Aorta (tissue), 5 donors: Measurements from ENCODE around the gene MLLT6. TPM values are rescaled to one million over a fixed set of nuclear protein-coding genes. Genes with fewer than 3 reads are reported as not detected.

Source experiments
- ATAC-seq: fragments of 200-7000 bp; cut with Tn5 transposase; one replicate; pipeline ENCODE4 v1.9.1; 2022; ENCODE audit warnings: moderate library complexity; ENCODE audit not compliant: low FRiP score
- DNase-seq, 2 donors: peaks; one replicate each; pipeline ENCODE4 v3.0.0-alpha.2; 2020
- H3K27ac ChIP-seq, 2 donors: one replicate each; pipeline ENCODE4 v1.5.1; 2013; ENCODE audit warnings: low read length in 2 of 2, mild to moderate bottlenecking in 2 of 2, moderate library complexity in 2 of 2, control low read depth in 1 of 2, inconsistent platforms in 1 of 2, low read depth in 1 of 2
- H3K27me3 ChIP-seq, 2 donors: one replicate each; pipeline ENCODE4 v1.6.1; 2013; ENCODE audit warnings: control low read depth in 1 of 2, low read length in 1 of 2, mild to moderate bottlenecking in 1 of 2, moderate library complexity in 1 of 2; ENCODE audit not compliant: insufficient read depth in 2 of 2, control insufficient read depth in 1 of 2
- H3K36me3 ChIP-seq, 2 donors: one replicate each; pipeline ENCODE4 v1.6.1; 2013; ENCODE audit warnings: control low read depth in 1 of 2, low read length in 1 of 2, mild to moderate bottlenecking in 1 of 2; ENCODE audit not compliant: insufficient read depth in 2 of 2, control insufficient read depth in 1 of 2
- H3K4me1 ChIP-seq, 2 donors: one replicate each; pipeline ENCODE4 v1.6.1; 2013; ENCODE audit warnings: low read length in 2 of 2, control low read depth in 1 of 2, mild to moderate bottlenecking in 1 of 2, moderate library complexity in 1 of 2; ENCODE audit not compliant: insufficient read depth in 2 of 2, control insufficient read depth in 1 of 2
- H3K4me3 ChIP-seq, 2 donors: one replicate each; pipeline ENCODE4 v1.5.1; 2013; ENCODE audit warnings: low read length in 2 of 2, control low read depth in 1 of 2, mild to moderate bottlenecking in 1 of 2
- H3K9me3 ChIP-seq: one replicate; pipeline ENCODE4 v1.6.1; 2013; ENCODE audit warnings: mild to moderate bottlenecking, low read length; ENCODE audit not compliant: control insufficient read depth
- WGBS, 2 donors: extraction: QIAGEN DNeasy Blood & Tissue Kit; methylation state at CpG; one replicate each; pipeline ENCODE4 v1.1.7; 2013; 5-methylcytosine and 5-hydroxymethylcytosine counted together
- intact Hi-C, 2 donors: fragments of 100-400 bp; cut with DNase I; formaldehyde crosslinking; loops; one replicate each; pipeline versions ENCODE4 v1.14.2 to v1.15.0; 2022
- polyA plus RNA-seq, 2 donors: library from polyadenylated mRNA; stranded (reverse); fragments of 200-250 nt; gene quantifications; one replicate each; pipeline ENCODE4 v1.2.3, GENCODE V29; 2013
- total RNA-seq, 2 donors: library from RNA; stranded (reverse); fragmentation: NEBNext Ultra II Directional; extraction: Animal tissue kit (Norgen Biotek cat#: 25700); gene quantifications; one replicate each; pipeline ENCODE4 v1.2.1, GENCODE V29; 2021
- donor health status: healthy with polysubstance abuse.
- donor health status: Bipolar disorder and iron deficiency.
- donor health status: DM: no; HTN: no; CAD: no.
- donor health status: DM: no; HTN: no; CAD: no.
- donor health status: DM: yes; HTN: yes; CAD: no.

Gene MLLT6
- total and polyA plus RNA-seq, 4 donors: 28.7 to 195 (median 97.1) TPM

DNA sequence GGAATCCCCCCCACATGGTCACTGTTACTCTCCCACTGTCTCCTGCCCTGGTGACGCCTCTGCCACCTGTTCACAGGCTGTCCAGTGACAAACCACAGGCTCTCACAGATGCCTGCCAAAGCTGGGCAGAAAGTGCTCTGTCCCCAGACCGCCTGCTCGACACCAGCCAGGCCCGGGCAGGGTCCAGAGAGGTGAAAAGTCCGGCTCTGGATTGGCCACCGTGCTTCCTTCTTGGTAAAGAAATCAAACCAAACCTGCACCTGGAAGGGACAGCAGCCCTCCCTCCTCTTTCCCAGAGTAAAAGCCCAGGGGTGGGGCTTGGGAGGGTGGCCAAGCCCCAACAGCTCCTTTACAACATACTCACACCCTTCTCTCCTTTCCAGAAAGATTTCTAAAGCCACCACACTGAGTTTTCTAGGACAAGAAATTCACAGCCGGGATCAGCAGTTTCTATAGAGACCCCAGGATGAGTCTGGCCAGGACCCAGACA lies 36.9 kb downstream of the MLLT6 start:
- H3K27ac ChIP-seq: peak overlapping the region; percentile 19 to 75
- intact Hi-C loops: no loop called here
- peaks cover 0 to 6% of the 10 kb centered on the region in 2 donors for H3K36me3 ChIP-seq
- no peaks in the 10 kb centered on the region for H3K27me3 ChIP-seq
- H3K9me3 ChIP-seq: no peaks in the 10 kb centered on the region
- WGBS, 2 donors: 7 to 8% methylated on average over 7 of the region's 7 CpGs
- peaks cover 0 to 2% of the 10 kb centered on the region in 2 donors for H3K4me1 ChIP-seq
- DNase-seq: peak in 1 of 2 donors; percentile 60
- peak; percentile 34 for ATAC-seq
- no peak overlapping the region for H3K4me3 ChIP-seq

- H3K4me3 ChIP-seq: no peak overlapping the region
These were observed 37.6 kb downstream of the MLLT6 start for GRCh38 chr17:38742411-38743308.

DNA sequence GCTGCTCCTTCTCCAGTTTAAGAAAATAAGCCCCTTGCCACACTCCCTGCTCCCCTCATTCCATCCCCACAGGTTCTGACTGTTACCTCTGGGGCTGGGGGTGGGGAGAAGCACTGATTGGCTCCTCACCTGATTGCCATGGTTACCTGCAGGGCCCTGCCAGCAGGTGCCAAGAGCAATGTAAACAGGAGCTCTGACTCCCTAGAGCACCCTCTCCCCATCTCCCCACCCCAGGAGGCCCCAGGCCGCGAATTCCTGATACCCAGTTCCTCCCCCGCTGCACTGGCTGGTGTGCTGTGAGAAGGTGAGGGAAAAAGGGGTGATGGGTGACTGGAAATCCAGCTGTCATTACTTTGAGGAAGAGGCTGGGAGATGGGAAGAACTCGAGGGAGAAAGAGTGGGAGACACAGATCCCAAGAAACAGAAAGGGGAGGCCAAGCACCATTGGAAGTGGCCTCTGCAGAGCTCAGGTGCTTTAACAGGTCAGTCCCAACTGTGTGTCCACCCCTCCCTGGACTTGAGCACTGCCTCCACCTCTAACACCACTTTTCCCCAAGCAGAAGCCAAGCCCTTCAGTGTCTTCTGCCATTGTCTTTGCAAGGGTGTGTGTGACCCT lies 38.6 kb downstream of the MLLT6 start:
- no peak for DNase-seq
- 71 to 73% methylated on average over 4 of the region's 4 CpGs for WGBS, 2 donors
- Histone ChIP-seq H3K27me3 (no peaks in the 10 kb centered on the region), H3K4me3 (no peak overlapping the region), H3K36me3 (peaks cover 0 to 2% of the 10 kb centered on the region in 2 donors), H3K27ac (no peak overlapping the region), H3K9me3 (no peaks in the 10 kb centered on the region), H3K4me1 (peaks cover 0 to 2% of the 10 kb centered on the region in 2 donors)
- intact Hi-C loops: no loop called here
- no peak for ATAC-seq

More at GRCh38 chr17:38742411-38743308, 37.6 kb downstream of the MLLT6 start:
- peaks cover 0 to 2% of the 10 kb centered on the region in 2 donors for H3K4me1 ChIP-seq
- WGBS, 2 donors: 34 to 35% methylated on average over 22 of the region's 22 CpGs
- DNase-seq: peak in 1 of 2 donors; percentile 46
- no peaks in the 10 kb centered on the region for H3K27me3 ChIP-seq
- H3K27ac ChIP-seq: peak overlapping the region in 1 of 2 donors; percentile 75
- intact Hi-C loops: no loop called here
- peaks cover 0 to 6% of the 10 kb centered on the region in 2 donors for H3K36me3 ChIP-seq
- peak; percentile 67 for ATAC-seq
- H3K9me3 ChIP-seq: no peaks in the 10 kb centered on the region

DNA sequence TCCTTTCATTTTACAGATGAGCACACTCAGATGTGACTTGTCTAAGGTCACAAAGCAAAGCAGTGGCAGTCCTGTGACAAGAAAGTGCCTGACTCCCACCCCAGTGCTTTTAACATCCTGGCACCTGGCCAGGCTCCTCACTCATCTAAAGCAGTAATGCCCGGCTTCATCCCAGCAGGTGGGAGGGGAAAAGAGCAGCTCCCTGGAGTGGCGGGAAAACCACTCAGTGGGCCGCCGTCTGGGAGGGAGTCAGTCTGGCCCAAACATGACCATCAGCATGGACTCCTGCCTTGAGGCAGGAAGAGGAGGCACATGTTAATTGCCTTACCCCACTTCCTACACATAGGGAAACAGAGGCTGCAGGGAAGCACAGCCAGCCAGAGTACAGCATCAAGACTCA lies 40.5 kb downstream of the MLLT6 start:
- 16 to 36% methylated on average over 4 of the region's 4 CpGs for WGBS, 2 donors
- intact Hi-C loops: no loop called here
- ATAC-seq (no peak), DNase-seq (peak; percentile 52 to 83)
- peaks cover 0 to 2% of the 10 kb centered on the region in 2 donors for H3K4me1 ChIP-seq
- no peak overlapping the region for H3K27ac ChIP-seq
- no peaks in the 10 kb centered on the region for H3K9me3 ChIP-seq
- H3K36me3 ChIP-seq: no peaks in the 10 kb centered on the region
- no peaks in the 10 kb centered on the region for H3K27me3 ChIP-seq
- no peak overlapping the region for H3K4me3 ChIP-seq

- Histone ChIP-seq H3K4me3 (no peak overlapping the region), H3K9me3 (no peaks in the 10 kb centered on the region), H3K4me1 (peaks cover 0 to 2% of the 10 kb centered on the region in 2 donors), H3K36me3 (no peaks in the 10 kb centered on the region), H3K27me3 (no peaks in the 10 kb centered on the region), H3K27ac (no peak overlapping the region)
- ATAC-seq: no peak
- intact Hi-C loops: no loop called here
- 24 to 37% methylated on average over 8 of the region's 8 CpGs for WGBS, 2 donors
- no peak for DNase-seq
These were observed 41.2 kb downstream of the MLLT6 start for GRCh38 chr17:38746004-38746848.

DNA sequence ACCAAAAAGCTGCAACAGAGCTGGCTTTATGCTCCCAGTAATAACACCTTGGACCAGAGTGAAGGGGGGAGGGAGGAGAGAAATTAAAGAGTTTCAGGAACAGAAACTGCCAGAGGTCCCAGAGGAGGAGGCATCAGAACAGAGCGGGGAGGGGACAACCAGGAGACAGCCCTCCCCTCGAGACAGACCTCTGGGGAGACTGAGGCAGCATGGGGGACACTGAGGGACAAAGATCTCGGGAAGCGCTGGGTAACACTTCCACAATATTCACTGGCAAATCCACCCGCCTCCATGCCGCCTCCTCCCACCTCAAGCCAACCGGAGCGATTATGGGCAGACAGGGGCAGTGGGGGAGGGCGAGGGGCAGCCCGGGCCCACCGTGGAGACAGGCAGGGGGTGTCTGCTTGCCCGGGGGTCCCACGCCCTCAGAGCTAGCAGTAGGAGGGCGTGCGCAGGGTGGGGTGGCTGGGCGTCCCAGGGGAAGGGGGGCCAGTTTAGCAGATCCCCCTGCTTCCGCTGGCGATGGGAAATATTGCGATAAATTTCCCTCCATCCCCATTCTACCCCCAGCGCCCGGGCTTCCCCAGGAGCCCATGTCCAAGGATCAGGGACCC lies 41.9 kb downstream of the MLLT6 start:
- H3K27ac ChIP-seq: no peak overlapping the region

DNA sequence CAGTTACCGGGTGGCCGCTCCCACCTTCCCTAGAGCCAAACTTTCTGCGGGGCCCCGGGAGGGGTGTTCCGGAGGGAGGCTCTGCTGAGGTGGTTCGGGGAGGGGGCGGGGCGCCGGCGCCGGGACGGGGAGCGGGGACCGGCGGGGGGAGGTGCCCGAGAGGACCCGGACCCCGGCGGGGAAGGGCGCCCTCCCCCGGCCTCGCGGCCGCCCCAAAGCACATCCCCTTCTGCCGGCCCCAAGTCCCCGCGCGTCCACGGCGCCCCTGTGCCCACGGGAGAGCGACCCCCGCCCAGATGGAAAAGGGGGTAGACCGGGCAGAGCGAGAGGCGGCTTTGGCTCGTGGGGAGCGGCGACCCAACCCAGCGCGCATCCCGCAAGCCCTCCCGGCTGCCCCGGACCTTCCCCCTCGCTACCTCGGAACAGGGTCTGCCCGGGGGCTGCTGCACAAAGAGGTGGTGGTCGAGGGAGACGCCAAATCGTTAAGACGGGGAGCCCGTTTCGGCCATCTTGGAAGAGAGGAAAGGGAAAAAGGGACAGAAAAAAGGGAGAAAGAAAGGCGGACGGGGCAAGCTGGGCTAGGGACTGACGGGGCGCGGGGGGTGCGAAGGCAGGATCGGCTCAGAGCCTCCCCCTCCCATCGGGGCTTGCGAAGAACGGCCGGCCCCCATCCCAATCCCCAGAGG lies 42.5 kb downstream of the MLLT6 start:
- DNase-seq (peak; percentile 60 to 91), ATAC-seq (no peak)
- no peaks in the 10 kb centered on the region for H3K9me3 ChIP-seq
- H3K27me3 ChIP-seq: no peaks in the 10 kb centered on the region
- H3K27ac ChIP-seq: peak overlapping the region in 1 of 2 donors; percentile 35
- H3K4me1 ChIP-seq: peaks cover 0 to 2% of the 10 kb centered on the region in 2 donors
- WGBS, 2 donors: 1% methylated on average over 51 to 64 of the region's 64 CpGs
- intact Hi-C loops: no loop called here
- no peaks in the 10 kb centered on the region for H3K36me3 ChIP-seq
- H3K4me3 ChIP-seq: peak overlapping the region; percentile 73 to 74

More for the DNA sequence above, 41.9 kb downstream of the MLLT6 start:
- no peaks in the 10 kb centered on the region for H3K36me3 ChIP-seq
- intact Hi-C loops: no loop called here
- H3K27me3 ChIP-seq: no peaks in the 10 kb centered on the region
- WGBS, 2 donors: 0 to 1% methylated on average over 14 to 21 of the region's 21 CpGs
- H3K9me3 ChIP-seq: no peaks in the 10 kb centered on the region
- H3K4me3 ChIP-seq: peak overlapping the region; percentile 73 to 74
- H3K4me1 ChIP-seq: peaks cover 0 to 2% of the 10 kb centered on the region in 2 donors
- ATAC-seq (no peak), DNase-seq (peak in 1 of 2 donors; percentile 55)
